Activated CD4-positive, alpha-beta T cell treated with anti-CD3 and anti-CD28 coated beads, Interleukin-2, amount 10 ng/mL, durations not matched to agents 7 days and 5 days (primary cell): ENCODE results near the gene FOLR2. TPM values are rescaled to one million over a fixed set of nuclear protein-coding genes. Genes with fewer than 3 reads are reported as not detected.

Source experiments
- CTCF ChIA-PET: fragments of 350-600 bp; sonication (Branson Sonifier 250); formaldehyde crosslinking; loops from one replicate; lab custom pipeline; 2021; ENCODE audit warnings: antibody characterized with exemption; lab: Charles Lee
- POLR2A ChIA-PET: fragments of 350-600 bp; sonication (Branson Sonifier 250); formaldehyde crosslinking; loops from one replicate; lab custom pipeline; 2021; ENCODE audit warnings: antibody characterized with exemption; lab: Charles Lee
- DNase-seq: peaks from one replicate; pipeline ENCODE4 v3.0.0-alpha.2; 2020
- H3K27ac Mint-ChIP-seq: one replicate; pipeline ENCODE4 v1.8.0; 2021; ENCODE audit warnings: mild to moderate bottlenecking, moderate library complexity, mixed read lengths
- H3K27me3 Mint-ChIP-seq: one replicate; pipeline ENCODE4 v1.8.0; 2021; ENCODE audit warnings: mixed read lengths
- H3K36me3 Mint-ChIP-seq: one replicate; pipeline ENCODE4 v1.8.0; 2021; ENCODE audit warnings: low read depth, mixed read lengths
- H3K4me1 Mint-ChIP-seq: one replicate; pipeline ENCODE4 v1.8.0; 2021; ENCODE audit warnings: mixed read lengths
- H3K4me3 Mint-ChIP-seq: one replicate; pipeline ENCODE4 v1.8.0; 2021; ENCODE audit warnings: mild to moderate bottlenecking, moderate library complexity, mixed read lengths
- H3K9me3 Mint-ChIP-seq: one replicate; pipeline ENCODE4 v1.8.0; 2021; ENCODE audit warnings: mixed read lengths
- total RNA-seq, 2 experiments: library from RNA; stranded (reverse); gene quantifications; one replicate each; pipeline ENCODE4 v1.2.3, GENCODE V29; 2021

The FOLR2 gene
- total RNA-seq, 2 experiments from 2014 or later = not detected

GRCh38 chr11:72240461-72241290 lies 24.1 kb downstream of the FOLR2 start:
- POLR2A ChIA-PET = interaction anchor here (0.5 kb wide), 1 partner anchor 316 kb away, joined by 4 read pairs; no protein-coding TSS in a partner anchor
- H3K9me3 Mint-ChIP-seq = no peaks in the 10 kb centered on the region
- H3K4me3 Mint-ChIP-seq = peak overlapping the region; percentile 11
- H3K27ac Mint-ChIP-seq = no peak overlapping the region
- peaks cover 25% of the 10 kb centered on the region for H3K4me1 Mint-ChIP-seq
- H3K27me3 Mint-ChIP-seq = peaks cover 41% of the 10 kb centered on the region
- CTCF ChIA-PET = interaction anchor here (0.8 to 1.0 kb wide), 2 partner anchors 17 to 262 kb away, joined by 3 read pairs; no protein-coding TSS in a partner anchor
- no peak for DNase-seq
- H3K36me3 Mint-ChIP-seq = peaks cover 19% of the 10 kb centered on the region

GRCh38 chr11:72241291-72241781 lies 24.7 kb downstream of the FOLR2 start:
- Mint-ChIP-seq H3K4me1 (peaks cover 25% of the 10 kb centered on the region), H3K27me3 (peaks cover 41% of the 10 kb centered on the region), H3K9me3 (no peaks in the 10 kb centered on the region), H3K4me3 (no peak overlapping the region), H3K27ac (no peak overlapping the region), H3K36me3 (peaks cover 18% of the 10 kb centered on the region)
- CTCF ChIA-PET = interaction anchor here (0.8 to 1.0 kb wide), 2 partner anchors 18 to 263 kb away, joined by 3 read pairs; no protein-coding TSS in a partner anchor
- DNase-seq = no peak
- POLR2A ChIA-PET = interaction anchor here (0.5 kb wide), 1 partner anchor 317 kb away, joined by 4 read pairs; no protein-coding TSS in a partner anchor

- CTCF ChIA-PET = no interaction called here
- Mint-ChIP-seq H3K4me1 (peaks cover 25% of the 10 kb centered on the region), H3K9me3 (no peaks in the 10 kb centered on the region), H3K27ac (no peak overlapping the region), H3K36me3 (peaks cover 16% of the 10 kb centered on the region), H3K27me3 (peaks cover 41% of the 10 kb centered on the region), H3K4me3 (no peak overlapping the region)
- DNase-seq = no peak
- POLR2A ChIA-PET = no interaction called here
These were observed 25.5 kb downstream of the FOLR2 start for GRCh38 chr11:72242141-72242540.

DNA sequence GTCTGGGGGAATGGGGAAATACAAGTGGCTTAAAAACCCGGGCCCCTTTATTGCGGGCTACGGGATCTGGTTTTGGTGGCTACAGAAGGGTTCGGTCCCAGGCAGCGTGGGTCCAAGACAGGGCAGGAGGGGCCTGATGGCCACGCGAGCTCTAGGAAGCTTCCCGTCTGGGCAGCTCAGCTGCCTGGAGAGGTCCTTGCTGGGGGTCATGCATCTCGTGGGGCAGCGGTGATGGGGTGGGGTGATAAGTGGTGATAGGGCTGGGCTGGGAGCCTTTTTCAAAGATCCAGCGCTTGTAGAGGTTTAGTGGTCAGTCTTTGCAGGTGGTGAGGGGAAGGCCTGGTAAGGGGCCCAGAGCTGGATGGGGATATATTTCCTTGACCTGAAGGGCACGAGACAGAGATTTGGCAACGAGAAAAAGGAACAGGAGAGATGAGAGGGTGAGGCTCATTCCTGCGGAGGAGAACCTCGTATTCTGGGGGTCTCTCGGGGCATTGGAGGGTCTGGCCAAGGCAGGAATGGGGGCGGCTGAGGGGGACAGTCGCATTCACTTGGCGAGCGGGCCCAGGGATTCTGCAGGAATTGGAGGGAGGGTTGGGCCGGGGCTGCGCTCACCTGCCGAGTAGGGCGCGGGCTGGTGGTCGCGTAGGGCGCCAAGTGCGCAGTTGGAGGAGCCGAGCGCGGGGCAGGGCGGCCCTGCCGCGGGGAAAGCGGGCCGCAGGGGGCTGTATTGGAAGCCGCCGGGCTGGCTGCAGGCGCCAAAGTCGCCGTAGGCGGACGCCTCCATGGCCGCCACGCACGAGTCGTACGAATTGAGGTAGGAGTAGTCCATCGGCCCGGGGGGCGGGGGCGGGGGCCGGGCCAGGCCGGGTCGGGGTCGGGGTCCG lies 26.8 kb downstream of the FOLR2 start:
- peaks cover 46% of the 10 kb centered on the region for H3K27me3 Mint-ChIP-seq
- peak overlapping the region; percentile 26 for H3K27ac Mint-ChIP-seq
- peaks cover 13% of the 10 kb centered on the region for H3K36me3 Mint-ChIP-seq
- no peaks in the 10 kb centered on the region for H3K9me3 Mint-ChIP-seq
- ChIA-PET POLR2A (no interaction called here), CTCF (interaction anchor here (0.8 to 1.1 kb wide), 2 partner anchors 9 to 12 kb away, joined by 3 read pairs; no protein-coding TSS in a partner anchor)
- no peak for DNase-seq
- no peak overlapping the region for H3K4me3 Mint-ChIP-seq
- peaks cover 25% of the 10 kb centered on the region for H3K4me1 Mint-ChIP-seq

GRCh38 chr11:72244060-72244360 lies 27.4 kb downstream of the FOLR2 start, which contains the start of gene PHOX2A:
Gene PHOX2A (minus strand): TSS chr11:72244176. CDS start chr11:72244004, 172 bp downstream.
- peak within 1 kb of the TSS; percentile 63 for H3K27ac Mint-ChIP-seq
- H3K36me3 Mint-ChIP-seq = peaks cover 10% of the 10 kb centered on the region
- peaks cover 44% of the 10 kb centered on the region for H3K27me3 Mint-ChIP-seq
- no peak within 1 kb of the TSS for H3K4me3 Mint-ChIP-seq
- no peak for DNase-seq
- H3K9me3 Mint-ChIP-seq = no peaks in the 10 kb centered on the region
- H3K4me1 Mint-ChIP-seq = peaks cover 21% of the 10 kb centered on the region
- POLR2A ChIA-PET = no interaction called here
- CTCF ChIA-PET = no interaction called here

DNA sequence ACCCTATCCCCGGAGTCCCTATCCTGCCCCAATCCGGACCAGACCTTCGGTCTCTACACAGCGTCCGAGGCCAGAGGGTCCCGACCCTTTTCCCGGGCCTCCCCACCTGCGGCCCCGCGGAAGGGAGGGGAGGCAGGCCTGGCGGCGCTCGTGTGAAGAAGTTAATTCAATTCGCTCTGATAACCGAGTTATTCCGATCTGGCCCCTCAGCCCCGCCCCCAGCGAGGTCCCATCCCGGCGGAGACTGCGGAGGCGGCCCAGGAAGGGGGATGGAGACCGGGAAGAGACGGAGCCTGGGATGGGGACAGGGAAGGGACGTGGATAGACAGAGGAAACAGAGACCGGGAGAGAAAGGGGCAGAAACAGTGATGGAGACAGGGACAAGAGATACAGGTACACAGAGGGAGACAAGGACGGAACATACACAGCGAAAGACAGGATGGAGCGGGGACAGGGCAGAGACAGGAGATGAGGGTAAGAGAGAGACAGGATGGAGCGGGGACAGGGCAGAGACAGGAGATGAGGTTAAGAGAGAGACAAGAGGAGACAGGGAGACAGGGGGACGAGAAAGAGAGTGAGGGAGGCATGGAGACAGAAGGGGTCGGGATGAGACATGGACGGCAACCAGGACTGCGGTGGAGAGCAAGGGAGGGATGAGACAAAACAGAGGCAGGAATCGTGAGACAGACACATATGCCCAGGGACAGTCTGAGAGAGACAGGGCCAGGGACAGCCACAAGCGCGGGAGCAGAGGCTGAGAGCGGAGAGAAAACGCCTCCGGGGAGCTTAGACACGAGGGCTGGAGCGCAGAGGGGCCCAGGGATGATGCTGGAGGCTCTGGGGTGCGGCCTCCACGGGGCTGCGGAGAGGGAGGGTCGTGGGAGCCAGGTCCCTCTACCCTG lies 28.0 kb downstream of the FOLR2 start:
- H3K27me3 Mint-ChIP-seq = peaks cover 41% of the 10 kb centered on the region
- no peaks in the 10 kb centered on the region for H3K9me3 Mint-ChIP-seq
- POLR2A ChIA-PET = no interaction called here
- no peak overlapping the region for H3K4me3 Mint-ChIP-seq
- DNase-seq = no peak
- CTCF ChIA-PET = interaction anchor here (0.8 to 2.2 kb wide), 2 partner anchors 10 to 190 kb away, joined by 3 to 6 read pairs; partner anchors contain the start of gene CLPB
- H3K36me3 Mint-ChIP-seq = peaks cover 8% of the 10 kb centered on the region
- peak overlapping the region; percentile 63 for H3K27ac Mint-ChIP-seq
- H3K4me1 Mint-ChIP-seq = peaks cover 18% of the 10 kb centered on the region

DNA sequence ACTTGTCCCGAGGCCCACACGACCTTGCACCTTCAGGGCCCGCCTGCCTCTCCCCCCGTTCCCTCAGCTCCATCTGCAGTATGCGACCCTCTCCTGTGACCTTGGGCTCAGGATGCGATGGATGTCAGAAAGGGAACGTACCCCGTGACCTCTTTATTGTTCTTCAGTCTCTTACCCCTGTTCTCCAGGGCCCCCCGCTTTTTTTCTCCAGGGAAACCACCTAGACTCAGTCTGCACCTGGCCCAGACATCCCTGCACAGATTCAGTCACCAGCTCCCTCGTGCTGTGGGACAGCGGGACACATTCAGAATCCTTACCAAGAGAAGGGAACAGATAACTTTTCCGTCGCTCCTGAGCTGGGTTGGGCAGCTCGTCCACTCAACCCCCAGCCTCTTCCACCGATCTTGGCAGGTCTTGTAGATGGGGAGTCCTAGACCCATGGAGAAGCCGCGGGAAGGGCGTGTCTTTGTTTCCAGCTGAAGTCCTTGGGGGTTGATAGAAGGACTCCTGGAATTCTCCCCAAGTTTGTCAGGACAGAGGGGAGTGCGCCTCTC lies 28.7 kb downstream of the FOLR2 start:
- no peak for DNase-seq
- CTCF ChIA-PET = interaction anchor here (0.7 to 2.2 kb wide), 3 partner anchors 11 to 189 kb away, joined by 3 to 6 read pairs (median 4); partner anchors contain the start of gene CLPB
- peaks cover 8% of the 10 kb centered on the region for H3K36me3 Mint-ChIP-seq
- POLR2A ChIA-PET = no interaction called here
- no peaks in the 10 kb centered on the region for H3K9me3 Mint-ChIP-seq
- no peak overlapping the region for H3K4me3 Mint-ChIP-seq
- H3K27ac Mint-ChIP-seq = no peak overlapping the region
- peaks cover 16% of the 10 kb centered on the region for H3K4me1 Mint-ChIP-seq
- peaks cover 40% of the 10 kb centered on the region for H3K27me3 Mint-ChIP-seq

GRCh38 chr11:72247584-72247983 lies 31.0 kb downstream of the FOLR2 start:
- Mint-ChIP-seq H3K4me1 (peaks cover 10% of the 10 kb centered on the region), H3K36me3 (peaks cover 3% of the 10 kb centered on the region), H3K27ac (no peak overlapping the region), H3K4me3 (no peak overlapping the region), H3K27me3 (peaks cover 19% of the 10 kb centered on the region), H3K9me3 (no peaks in the 10 kb centered on the region)
- CTCF ChIA-PET = interaction anchor here (1.7 kb wide), 1 partner anchor 183 kb away, joined by 5 read pairs; no protein-coding TSS in a partner anchor
- no peak for DNase-seq
- POLR2A ChIA-PET = no interaction called here

- H3K27ac Mint-ChIP-seq = no peak overlapping the region
- peaks cover 16% of the 10 kb centered on the region for H3K27me3 Mint-ChIP-seq
- no peaks in the 10 kb centered on the region for H3K9me3 Mint-ChIP-seq
- no peaks in the 10 kb centered on the region for H3K4me1 Mint-ChIP-seq
- no peak overlapping the region for H3K4me3 Mint-ChIP-seq
- ChIA-PET CTCF (no interaction called here), POLR2A (no interaction called here)
- DNase-seq = no peak
- no peaks in the 10 kb centered on the region for H3K36me3 Mint-ChIP-seq
These were observed 33.4 kb downstream of the FOLR2 start for GRCh38 chr11:72249961-72250360.

DNA sequence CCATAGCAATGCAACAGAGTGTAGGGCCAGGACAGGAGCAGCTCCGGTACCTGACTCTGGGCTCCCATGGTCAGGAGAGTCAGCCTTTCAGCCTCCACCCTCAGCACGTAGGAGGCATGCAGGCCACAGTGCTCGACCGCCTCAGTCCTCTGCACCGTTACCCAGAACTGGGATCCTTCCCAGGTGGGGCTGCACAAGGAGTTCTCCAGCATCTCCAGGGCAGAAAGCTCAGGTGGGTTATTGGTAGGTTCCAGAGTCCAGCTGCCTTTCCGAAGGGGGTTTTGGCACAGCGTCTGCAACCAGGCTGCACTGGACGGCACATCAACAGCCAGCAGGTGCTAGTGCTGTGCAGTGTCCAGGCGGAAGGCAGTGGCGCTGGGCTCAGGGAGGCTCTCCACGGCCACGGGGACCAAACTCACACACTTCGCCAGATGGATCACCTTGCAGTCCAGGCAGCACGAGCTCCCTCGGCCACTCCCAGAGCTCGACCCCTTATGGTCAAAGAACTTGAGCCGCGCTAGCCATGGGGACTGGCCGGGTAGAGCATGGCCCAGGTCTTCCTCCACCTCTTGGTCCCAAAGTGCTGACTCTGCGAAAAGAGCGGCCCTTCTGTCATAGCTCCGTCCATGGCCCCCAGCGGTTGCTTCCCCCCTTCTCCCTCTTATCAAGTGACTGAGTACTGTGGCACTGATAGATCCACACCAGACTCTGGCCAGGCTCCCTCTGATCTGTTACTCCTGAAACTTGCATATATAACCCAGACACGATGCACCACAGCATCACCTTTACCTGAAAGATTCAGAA lies 34.3 kb downstream of the FOLR2 start:
- Mint-ChIP-seq H3K4me3 (no peak overlapping the region), H3K4me1 (no peaks in the 10 kb centered on the region), H3K9me3 (no peaks in the 10 kb centered on the region), H3K27ac (no peak overlapping the region), H3K27me3 (peaks cover 21% of the 10 kb centered on the region), H3K36me3 (no peaks in the 10 kb centered on the region)
- no peak for DNase-seq
- CTCF ChIA-PET = interaction anchor here (1.3 kb wide), 1 partner anchor 13 kb away, joined by 3 read pairs; no protein-coding TSS in a partner anchor
- POLR2A ChIA-PET = no interaction called here

DNA sequence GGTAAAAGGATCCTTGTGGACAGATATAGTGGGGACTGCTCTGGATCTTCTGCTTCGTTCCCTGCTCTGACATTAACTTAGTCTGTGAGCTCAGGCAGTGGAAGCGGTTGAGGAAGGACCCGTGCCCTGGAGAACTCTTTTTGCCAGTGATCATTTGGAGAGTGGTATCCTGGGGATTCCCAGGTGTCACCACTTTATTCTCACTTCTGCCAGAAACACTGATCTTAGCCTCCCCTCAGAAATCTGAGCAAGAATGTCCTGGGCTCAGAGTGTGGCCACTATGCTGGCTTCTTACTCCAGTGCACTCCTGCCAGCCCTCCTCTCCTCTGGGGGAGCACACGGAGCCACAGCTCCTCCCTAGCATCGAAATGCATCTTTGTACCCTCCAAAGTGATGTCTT lies 35.0 kb downstream of the FOLR2 start:
- ChIA-PET CTCF (interaction anchor here (0.7 to 1.3 kb wide), 2 partner anchors 11 to 13 kb away, joined by 3 to 4 read pairs; no protein-coding TSS in a partner anchor), POLR2A (no interaction called here)
- H3K4me1 Mint-ChIP-seq = no peaks in the 10 kb centered on the region
- H3K9me3 Mint-ChIP-seq = no peaks in the 10 kb centered on the region
- peaks cover 21% of the 10 kb centered on the region for H3K27me3 Mint-ChIP-seq
- DNase-seq = no peak
- no peaks in the 10 kb centered on the region for H3K36me3 Mint-ChIP-seq
- H3K27ac Mint-ChIP-seq = no peak overlapping the region
- no peak overlapping the region for H3K4me3 Mint-ChIP-seq
